A673 (cell line): ENCODE measurements around the gene PRKCSH. TPM values are rescaled to one million over a fixed set of nuclear protein-coding genes. Genes with fewer than 3 reads are reported as not detected.

Experiments
- BruUV-seq: library from RNA; stranded (reverse); fragments of 400-500 nt; replicated peaks from 2 replicates; lab custom pipeline; 2021; lab: Mats Ljungman, UMichigan
- CTCF ChIA-PET: fragments of 300-600 bp; sonication (Branson Sonifier 250); formaldehyde crosslinking; loops from one replicate; lab custom pipeline; 2022; ENCODE audit warnings: antibody characterized with exemption; lab: Charles Lee
- POLR2A ChIA-PET: fragments of 300-600 bp; sonication (Branson Sonifier 250); formaldehyde crosslinking; loops from one replicate; lab custom pipeline; 2022; ENCODE audit warnings: antibody characterized with exemption; ENCODE audit not compliant: low non-redundant PET; lab: Charles Lee
- DNase-seq: peaks from one replicate; pipeline ENCODE4 v3.0.0-alpha.2; 2015; ENCODE audit warnings: low spot score
- H3K27ac ChIP-seq: fragments of 200-600 bp; sonication (generic); 2 replicates; pipeline ENCODE4 v1.5.1; 2016; ENCODE audit warnings: mixed run types, low read depth, mild to moderate bottlenecking, mixed read lengths, antibody characterized with exemption, low read length; ENCODE audit not compliant: poor library complexity, severe bottlenecking
- H3K27me3 ChIP-seq: fragments of 200-600 bp; sonication (generic); replicated peaks from 2 replicates; pipeline ENCODE4 v1.6.1; 2017; ENCODE audit warnings: mixed run types, low read depth, mild to moderate bottlenecking, mixed read lengths, antibody characterized with exemption, low read length; ENCODE audit not compliant: insufficient read depth, poor library complexity
- H3K36me3 ChIP-seq: fragments of 200-600 bp; sonication (generic); 2 replicates; pipeline ENCODE4 v1.6.1; 2016; ENCODE audit warnings: mixed run types, mild to moderate bottlenecking, mixed read lengths, antibody characterized with exemption, low read length; ENCODE audit not compliant: insufficient read depth, poor library complexity, severe bottlenecking
- H3K4me1 ChIP-seq: fragments of 200-600 bp; sonication (generic); 2 replicates; pipeline ENCODE4 v1.6.1; 2017; ENCODE audit warnings: mixed run types, mild to moderate bottlenecking, mixed read lengths, antibody characterized with exemption, low read length; ENCODE audit not compliant: insufficient read depth, poor library complexity, severe bottlenecking
- H3K4me3 ChIP-seq: fragments of 200-600 bp; sonication (generic); 2 replicates; pipeline ENCODE4 v1.5.1; 2016; ENCODE audit warnings: low read depth, mixed run types, mild to moderate bottlenecking, mixed read lengths, low read length; ENCODE audit not compliant: poor library complexity, severe bottlenecking
- H3K9me3 ChIP-seq: fragments of 200-600 bp; sonication (generic); 2 replicates; pipeline ENCODE4 v1.6.1; 2016; ENCODE audit warnings: mixed run types, low read depth, mild to moderate bottlenecking, mixed read lengths, antibody characterized with exemption, low read length; ENCODE audit not compliant: poor library complexity, severe bottlenecking
- EZH2 ChIP-seq: fragments of 200-600 bp; sonication (generic); IDR thresholded peaks from 2 replicates; pipeline ENCODE4 v1.6.1; 2017; ENCODE audit warnings: borderline replicate concordance, low read depth, mild to moderate bottlenecking, mixed read lengths, antibody characterized with exemption, low read length; ENCODE audit not compliant: poor library complexity, severe bottlenecking
- intact Hi-C: fragments of 100-400 bp; cut with micrococcal nuclease; formaldehyde crosslinking; loops from one replicate; pipeline ENCODE4 v1.10.0; 2022; ENCODE audit not compliant: unreplicated experiment
- total RNA-seq: library from RNA; stranded (reverse); gene quantifications from 2 replicates; pipeline ENCODE4 v1.2.3, GENCODE V29; 2021
- TF ChIP-seq, protein P1 (sequence below): fragments of 300-800, 200-600 bp; sonication (generic); conservative IDR thresholded peaks from 2 replicates; pipeline ENCODE4 v1.5.1; 2017; ENCODE audit warnings: low read depth, mild to moderate bottlenecking, antibody characterized with exemption, low read length, moderate library complexity, mixed read lengths

The PRKCSH gene
- total RNA-seq, 1 experiment from 2014 or later = 468 TPM

- Histone ChIP-seq H3K4me3 (no peak overlapping the region), H3K27me3 (no peaks in the 10 kb centered on the region), H3K27ac (no peak overlapping the region), H3K36me3 (no peaks in the 10 kb centered on the region), H3K4me1 (no peaks in the 10 kb centered on the region), H3K9me3 (no peaks in the 10 kb centered on the region)
- no peak for DNase-seq
- ChIA-PET CTCF (no interaction called here), POLR2A (no interaction called here)
- intact Hi-C loops = no loop called here
- BruUV-seq = no TSS peak
- TF ChIP-seq, protein P1, sequence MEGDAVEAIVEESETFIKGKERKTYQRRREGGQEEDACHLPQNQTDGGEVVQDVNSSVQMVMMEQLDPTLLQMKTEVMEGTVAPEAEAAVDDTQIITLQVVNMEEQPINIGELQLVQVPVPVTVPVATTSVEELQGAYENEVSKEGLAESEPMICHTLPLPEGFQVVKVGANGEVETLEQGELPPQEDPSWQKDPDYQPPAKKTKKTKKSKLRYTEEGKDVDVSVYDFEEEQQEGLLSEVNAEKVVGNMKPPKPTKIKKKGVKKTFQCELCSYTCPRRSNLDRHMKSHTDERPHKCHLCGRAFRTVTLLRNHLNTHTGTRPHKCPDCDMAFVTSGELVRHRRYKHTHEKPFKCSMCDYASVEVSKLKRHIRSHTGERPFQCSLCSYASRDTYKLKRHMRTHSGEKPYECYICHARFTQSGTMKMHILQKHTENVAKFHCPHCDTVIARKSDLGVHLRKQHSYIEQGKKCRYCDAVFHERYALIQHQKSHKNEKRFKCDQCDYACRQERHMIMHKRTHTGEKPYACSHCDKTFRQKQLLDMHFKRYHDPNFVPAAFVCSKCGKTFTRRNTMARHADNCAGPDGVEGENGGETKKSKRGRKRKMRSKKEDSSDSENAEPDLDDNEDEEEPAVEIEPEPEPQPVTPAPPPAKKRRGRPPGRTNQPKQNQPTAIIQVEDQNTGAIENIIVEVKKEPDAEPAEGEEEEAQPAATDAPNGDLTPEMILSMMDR = no peak
- no peak for TF ChIP-seq EZH2
Measured at GRCh38 chr19:11400798-11401197, 34.6 kb upstream of the PRKCSH start.

DNA sequence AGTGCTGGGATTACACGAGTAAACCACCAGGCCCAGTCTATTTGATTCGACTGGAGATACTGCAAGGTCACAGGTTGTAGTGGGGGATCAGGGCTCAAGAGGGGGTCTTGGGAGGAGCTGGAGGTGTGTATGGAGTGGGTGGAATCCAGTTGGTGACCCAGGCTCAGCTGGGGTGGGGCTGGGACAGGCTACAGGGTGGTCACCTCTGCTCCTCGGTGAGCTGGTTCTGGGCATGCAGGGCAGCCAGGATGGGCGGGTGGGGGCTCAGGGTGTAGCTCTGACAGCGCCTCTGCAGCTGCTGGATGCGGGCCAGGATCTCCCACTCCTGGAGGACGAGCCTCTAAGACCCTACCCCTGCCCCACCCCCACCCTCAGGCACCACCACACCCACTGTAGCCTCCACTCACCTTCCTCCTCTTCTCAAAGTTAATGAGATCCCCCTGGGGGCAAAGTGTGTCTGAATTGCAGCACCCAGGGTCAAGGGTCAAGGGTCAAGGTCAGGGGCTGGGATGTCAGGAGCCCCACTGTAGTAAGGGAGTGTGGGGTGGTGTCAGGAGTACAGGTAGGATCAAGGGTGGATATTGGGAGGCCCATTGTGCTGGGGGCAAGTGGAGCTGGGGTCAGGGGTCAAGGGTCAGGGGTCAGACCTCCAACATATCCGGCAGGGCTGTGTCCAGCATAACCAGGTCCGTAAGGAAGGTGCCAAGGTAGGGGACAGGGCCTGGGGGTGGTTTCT, 33.5 kb upstream of the PRKCSH start:
- Histone ChIP-seq H3K9me3 (no peaks in the 10 kb centered on the region), H3K4me1 (no peaks in the 10 kb centered on the region), H3K27me3 (no peaks in the 10 kb centered on the region), H3K27ac (no peak overlapping the region), H3K4me3 (no peak overlapping the region), H3K36me3 (no peaks in the 10 kb centered on the region)
- ChIA-PET CTCF (interaction anchor here (0.6 kb wide), 1 partner anchor 142 kb away, joined by 5 read pairs; no protein-coding TSS in a partner anchor), POLR2A (no interaction called here)
- DNase-seq = no peak
- intact Hi-C loops = no loop called here
- TF ChIP-seq, protein P1 = no peak
- no peak for TF ChIP-seq EZH2
- no TSS peak for BruUV-seq

GRCh38 chr19:11404588-11405222, 30.7 kb upstream of the PRKCSH start:
- no TSS peak for BruUV-seq
- Histone ChIP-seq H3K9me3 (no peaks in the 10 kb centered on the region), H3K36me3 (no peaks in the 10 kb centered on the region), H3K27ac (no peak overlapping the region), H3K4me3 (no peak overlapping the region), H3K4me1 (no peaks in the 10 kb centered on the region), H3K27me3 (no peaks in the 10 kb centered on the region)
- TF ChIP-seq, protein P1 = no peak
- TF ChIP-seq EZH2 = no peak
- CTCF ChIA-PET = no interaction called here
- POLR2A ChIA-PET = no interaction called here
- no peak for DNase-seq
- intact Hi-C loops = no loop called here
